ENCODE measurements around the gene RHOT1.
"Not testable (repeated sequence)": the region's sequence is repeated elsewhere in the genome, so short reads cannot be mapped to it uniquely, and the experiment has no call there.

Gene RHOT1

GRCh38 chr17:32227910-32228309 lies 85.6 kb downstream of the RHOT1 start:
- no peak for DNase-seq (ENCODE audit: low read depth in 2 of 2)

GRCh38 chr17:32235588-32235987 lies 93.3 kb downstream of the RHOT1 start:
- DNase-seq (ENCODE audit: low read depth in 2 of 2): no peak

GRCh38 chr17:32239456-32239855 lies 97.2 kb downstream of the RHOT1 start:
- DNase-seq (ENCODE audit: low read depth in 2 of 2): no peak

DNA sequence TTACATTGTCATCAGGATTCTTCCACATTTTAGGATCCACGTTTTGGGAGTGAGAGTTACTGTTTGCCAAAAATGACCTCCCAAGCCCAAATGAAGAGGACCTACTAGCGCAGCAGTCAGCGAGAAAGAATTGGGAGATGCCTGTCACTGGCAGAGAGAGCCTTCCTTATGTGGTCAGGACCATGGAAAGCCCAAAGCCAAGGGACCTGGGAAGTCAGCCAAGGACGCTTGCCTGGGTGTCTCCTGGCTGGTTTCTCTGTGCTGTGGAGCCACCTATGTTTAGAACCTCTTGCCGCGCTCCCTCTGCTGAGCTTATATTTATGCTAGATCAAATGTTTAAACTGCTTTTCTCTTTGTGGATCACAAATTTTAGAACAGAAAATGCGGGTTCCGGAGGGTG lies 98.4 kb downstream of the RHOT1 start:
- no peak for DNase-seq (ENCODE audit: low read depth in 2 of 2)

DNA sequence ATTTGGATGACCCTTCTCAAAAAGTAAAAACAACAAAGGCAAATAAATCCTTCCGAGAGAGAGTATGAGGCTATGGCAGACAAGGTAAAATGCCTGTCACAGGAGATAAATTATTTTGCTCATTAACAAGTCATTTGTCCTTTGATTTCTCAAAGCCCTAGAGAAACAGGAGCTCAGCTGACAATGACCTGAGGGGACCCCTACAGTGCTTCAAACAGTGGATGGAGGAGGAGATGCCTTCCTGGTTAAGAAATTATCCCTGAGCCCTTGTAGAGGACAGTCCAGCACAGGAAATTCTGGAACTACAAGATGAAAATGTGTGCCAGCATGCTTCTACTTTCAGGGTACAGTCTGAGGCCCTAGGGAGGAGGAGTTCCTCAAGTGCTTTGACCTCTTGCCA lies 99.3 kb downstream of the RHOT1 start:
- DNase-seq (ENCODE audit: low read depth in 2 of 2): no peak

DNA sequence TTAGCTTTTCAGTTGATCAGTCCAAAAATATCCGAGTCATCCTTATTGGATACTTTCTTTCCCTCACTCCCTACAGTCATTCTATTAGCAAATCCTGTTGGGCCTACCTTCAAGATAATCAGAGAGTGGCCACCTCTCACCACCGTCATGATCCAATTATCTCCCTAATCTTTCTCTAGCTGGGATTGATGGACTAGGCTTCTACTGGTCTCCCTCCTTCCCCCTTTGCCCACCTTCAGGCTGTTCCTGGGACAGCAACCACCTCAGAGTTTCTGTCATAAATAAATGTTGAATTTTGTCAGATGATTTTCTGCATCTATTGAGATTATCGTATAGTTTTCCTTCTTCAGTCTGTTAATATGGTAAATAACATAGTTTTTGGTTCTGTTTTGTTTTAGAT lies 107.2 kb downstream of the RHOT1 start:
- DNase-seq (ENCODE audit: low read depth in 2 of 2): no peak

- DNase-seq (ENCODE audit: low read depth in 2 of 2): peak; percentile 50 to 52
Measured at GRCh38 chr17:32253117-32253611, 110.9 kb downstream of the RHOT1 start.

DNA sequence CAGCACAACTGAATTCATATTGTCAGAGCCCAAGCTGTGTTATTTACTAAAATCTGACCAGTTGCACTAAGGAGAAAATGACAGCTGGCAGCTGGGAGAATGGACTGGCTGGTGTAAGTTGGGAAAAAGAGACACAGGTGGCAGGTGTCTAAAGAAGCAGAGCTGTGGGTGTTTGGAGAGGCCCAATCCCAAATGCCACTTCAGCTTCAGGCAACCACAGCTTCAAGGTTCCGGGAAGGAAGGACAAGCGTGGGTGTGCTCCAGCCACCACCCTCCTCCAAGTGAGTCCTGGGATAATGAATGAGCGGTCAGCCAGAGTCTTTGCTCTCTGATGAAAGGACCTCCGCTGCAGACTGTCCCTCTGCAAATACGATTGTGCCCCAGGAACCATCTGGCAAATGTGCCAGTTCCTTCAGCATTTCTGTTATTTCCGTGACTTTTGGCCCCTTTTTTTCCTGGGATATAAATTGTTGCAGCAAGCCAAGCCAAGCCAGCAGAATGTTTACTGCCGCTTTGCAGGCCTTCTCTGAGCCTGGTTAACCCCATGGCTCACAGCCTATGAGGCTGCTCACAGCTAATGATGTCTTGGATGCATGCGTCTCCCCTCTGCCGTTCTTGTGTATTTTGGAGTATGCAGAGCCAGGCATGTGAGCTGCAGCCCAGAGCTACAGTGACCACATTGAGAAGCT lies 113.9 kb downstream of the RHOT1 start:
- no peak for DNase-seq (ENCODE audit: low read depth in 2 of 2)

GRCh38 chr17:32256701-32257019 lies 114.4 kb downstream of the RHOT1 start:
- no peak for DNase-seq (ENCODE audit: low read depth in 2 of 2)

- DNase-seq (ENCODE audit: low read depth in 2 of 2): no peak
Measured at GRCh38 chr17:32258383-32259140, 116.3 kb downstream of the RHOT1 start.

- no peak for DNase-seq (ENCODE audit: low read depth in 2 of 2)
Measured at GRCh38 chr17:32259586-32259985, 117.3 kb downstream of the RHOT1 start.

GRCh38 chr17:32261417-32261736 lies 119.1 kb downstream of the RHOT1 start:
- no peak for DNase-seq (ENCODE audit: low read depth in 2 of 2)

- DNase-seq (ENCODE audit: low read depth in 2 of 2): no peak
Measured at GRCh38 chr17:32261936-32262510, 119.7 kb downstream of the RHOT1 start.

GRCh38 chr17:32263515-32263914 lies 121.2 kb downstream of the RHOT1 start:
- DNase-seq (ENCODE audit: low read depth in 2 of 2): not testable (repeated sequence)

DNA sequence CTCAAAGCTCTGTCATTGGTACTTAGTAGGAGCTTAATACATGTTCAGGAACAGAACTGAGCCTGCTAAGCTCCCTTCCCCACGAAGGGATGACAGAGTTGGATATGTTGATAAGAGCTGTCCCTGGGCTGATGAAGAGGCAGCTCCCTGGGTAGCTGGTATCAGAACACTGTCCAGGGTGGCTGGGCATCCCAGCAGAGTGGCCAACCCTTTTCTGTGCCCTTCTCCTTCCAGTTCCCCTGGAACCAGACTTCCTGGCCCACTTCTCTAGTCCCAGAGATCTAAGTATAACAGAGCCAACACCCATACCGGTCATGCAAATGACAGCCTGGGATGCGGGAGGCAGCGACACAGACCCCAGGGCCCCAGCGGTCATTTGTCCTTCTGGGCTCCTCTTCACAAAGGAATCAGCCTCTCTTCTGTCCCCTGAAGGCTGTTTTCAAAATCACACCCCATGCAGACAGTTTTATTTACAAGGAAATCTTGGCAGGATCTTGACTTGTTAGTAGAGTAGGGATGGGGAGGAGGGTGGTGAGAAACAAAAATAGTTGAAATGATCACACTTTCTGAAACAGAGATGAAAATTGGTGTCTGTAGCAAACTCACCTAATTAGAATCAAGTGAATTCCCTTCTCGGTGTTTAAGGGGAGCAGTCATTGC lies 122.0 kb downstream of the RHOT1 start:
- DNase-seq (ENCODE audit: low read depth in 2 of 2): no peak

DNA sequence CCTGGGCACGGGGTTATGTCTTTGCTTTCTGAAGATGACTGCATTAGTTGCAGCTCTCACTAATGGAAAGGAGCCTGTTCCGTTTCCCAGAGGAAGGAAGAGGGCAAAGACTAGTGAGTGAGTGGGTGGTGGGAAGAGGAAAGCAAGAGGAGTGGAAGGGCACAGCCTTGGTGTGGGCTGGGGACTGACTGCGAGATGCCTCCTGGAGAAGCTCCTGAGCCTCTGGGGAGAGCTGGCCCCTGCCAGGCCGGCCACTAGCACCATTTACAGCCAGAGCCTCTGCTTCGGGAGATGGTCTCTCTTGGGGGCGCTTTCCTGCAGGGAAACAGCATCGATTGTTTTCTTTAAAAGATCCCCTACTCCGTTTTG lies 122.5 kb downstream of the RHOT1 start:
- no peak for DNase-seq (ENCODE audit: low read depth in 2 of 2)

DNA sequence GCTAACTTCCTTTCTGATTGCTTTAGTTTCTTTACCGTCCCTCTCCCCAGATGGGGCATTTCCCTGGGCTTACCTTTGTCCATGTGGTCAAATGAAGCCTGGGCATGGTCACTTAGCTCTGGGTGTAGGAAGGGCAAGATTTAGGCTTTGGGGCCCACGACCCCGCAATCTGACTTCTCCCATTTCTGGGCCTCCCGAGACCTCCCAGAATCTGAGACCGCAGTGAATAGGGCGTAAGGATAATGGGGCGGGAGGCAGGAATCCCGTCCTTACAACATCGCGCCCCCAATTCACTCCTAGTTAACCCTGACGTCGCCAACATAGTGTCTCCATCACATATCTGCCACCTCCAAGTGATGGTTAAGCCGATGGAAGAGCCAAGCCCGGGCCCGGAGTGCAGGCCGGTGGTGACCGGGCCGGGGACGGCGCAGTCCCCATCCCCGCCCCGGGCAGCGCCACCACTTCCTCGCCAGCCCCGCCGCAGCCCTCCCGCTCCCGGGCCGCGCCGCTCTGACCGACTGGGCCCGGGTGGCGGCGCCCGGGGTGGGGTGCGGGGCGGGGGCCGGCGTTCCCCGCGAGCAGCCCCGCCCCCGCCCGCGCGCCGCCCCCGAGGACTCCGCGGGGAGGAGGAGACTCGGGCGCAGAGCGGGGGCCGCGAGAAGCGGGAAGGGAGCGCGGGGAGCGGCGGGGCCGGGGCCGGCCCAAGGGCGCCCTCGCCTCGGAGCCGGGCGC lies 123.1 kb downstream of the RHOT1 start, which contains the start of gene RHBDL3:
Gene RHBDL3 (plus strand): TSS at position 641 of the 732 bp plus-strand sequence. CDS start 358 bp downstream, outside the sequence.
- peak in 1 of 2 donors; percentile 23 for DNase-seq (ENCODE audit: low read depth in 2 of 2)

DNA sequence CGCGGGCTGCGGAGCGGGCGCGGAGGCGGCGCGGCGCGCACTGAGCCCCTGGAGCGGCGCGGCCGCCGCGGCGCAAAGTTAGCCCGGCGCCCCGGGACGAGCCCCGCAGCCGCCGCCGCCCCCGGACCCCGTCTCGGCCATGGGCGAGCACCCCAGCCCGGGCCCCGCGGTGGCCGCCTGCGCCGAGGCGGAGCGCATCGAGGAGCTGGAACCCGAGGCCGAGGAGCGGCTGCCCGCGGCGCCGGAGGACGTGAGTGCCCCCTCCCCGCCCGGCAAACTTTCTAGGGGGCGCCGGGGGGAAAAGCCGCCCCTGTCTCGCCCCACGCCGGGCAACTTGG lies 123.7 kb downstream of the RHOT1 start:
- DNase-seq (ENCODE audit: low read depth in 2 of 2): no peak

DNA sequence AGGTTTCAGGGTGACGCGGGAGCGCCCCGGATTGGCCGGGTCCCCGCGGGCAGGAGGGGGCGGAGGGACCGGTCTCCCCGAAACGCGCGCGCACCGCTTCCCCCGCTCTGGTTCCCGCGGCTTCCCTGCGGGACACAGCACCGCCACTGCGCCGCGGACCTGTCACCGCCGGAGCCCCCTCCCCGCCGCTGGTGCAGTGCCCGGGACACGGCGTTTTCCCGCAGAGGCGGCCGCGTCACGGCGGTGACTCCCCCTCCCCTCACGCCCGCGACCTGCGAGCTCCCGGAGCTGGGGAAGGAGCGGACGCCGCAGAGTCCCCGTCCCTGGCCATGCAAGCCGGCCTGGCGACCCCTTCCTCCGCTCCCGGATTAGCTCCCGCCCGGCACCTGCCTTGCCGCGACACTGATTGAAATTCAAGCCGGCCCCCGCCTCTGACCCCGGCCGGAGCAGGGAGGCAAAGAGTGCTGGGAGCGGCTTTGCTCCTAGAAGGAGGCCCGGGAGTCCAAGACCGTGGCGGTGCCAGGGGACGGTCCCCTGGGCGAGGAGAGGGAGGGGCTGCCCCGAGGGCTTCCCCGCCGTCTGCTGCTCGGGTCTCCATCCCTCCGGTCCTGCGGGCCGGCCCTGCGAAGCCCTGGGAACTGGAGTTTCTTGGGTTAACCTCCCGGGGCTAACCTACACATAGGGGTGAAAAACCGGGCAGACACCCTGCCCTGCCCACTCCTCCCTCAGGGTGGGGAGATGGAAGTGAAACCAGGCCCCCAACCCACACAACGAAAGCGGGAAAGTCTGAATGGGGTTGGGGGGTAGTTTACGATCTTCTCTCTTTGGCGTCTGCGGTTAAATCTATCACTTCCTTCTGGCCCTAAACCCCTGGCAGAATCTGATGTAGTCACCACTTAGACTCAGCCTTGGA lies 124.3 kb downstream of the RHOT1 start:
- DNase-seq (ENCODE audit: low read depth in 2 of 2): peak in 1 of 2 donors; percentile 15

- DNase-seq (ENCODE audit: low read depth in 2 of 2): peak in 1 of 2 donors; percentile 14
Measured at GRCh38 chr17:32267690-32268205, 125.4 kb downstream of the RHOT1 start.

Measured in stimulated activated CD4-positive, alpha-beta T cell treated with anti-CD3 and anti-CD28 coated beads, Interleukin-1b, Interleukin-23, amount 100 ng/mL, for 4 hours (primary cell).